HUDEP-2 (cell line): ENCODE data around the gene FBF1.
A peak's percentile ranks its signal among the peaks of the same experiment; 100 is the strongest.

Experiments
- DNase-seq, 76 experiments: peaks; one replicate each; lab custom pipeline; 2025; ENCODE audit not compliant: unreplicated experiment in 76 of 76; lab: John Stamatoyannopoulos, UW

Gene FBF1

DNA sequence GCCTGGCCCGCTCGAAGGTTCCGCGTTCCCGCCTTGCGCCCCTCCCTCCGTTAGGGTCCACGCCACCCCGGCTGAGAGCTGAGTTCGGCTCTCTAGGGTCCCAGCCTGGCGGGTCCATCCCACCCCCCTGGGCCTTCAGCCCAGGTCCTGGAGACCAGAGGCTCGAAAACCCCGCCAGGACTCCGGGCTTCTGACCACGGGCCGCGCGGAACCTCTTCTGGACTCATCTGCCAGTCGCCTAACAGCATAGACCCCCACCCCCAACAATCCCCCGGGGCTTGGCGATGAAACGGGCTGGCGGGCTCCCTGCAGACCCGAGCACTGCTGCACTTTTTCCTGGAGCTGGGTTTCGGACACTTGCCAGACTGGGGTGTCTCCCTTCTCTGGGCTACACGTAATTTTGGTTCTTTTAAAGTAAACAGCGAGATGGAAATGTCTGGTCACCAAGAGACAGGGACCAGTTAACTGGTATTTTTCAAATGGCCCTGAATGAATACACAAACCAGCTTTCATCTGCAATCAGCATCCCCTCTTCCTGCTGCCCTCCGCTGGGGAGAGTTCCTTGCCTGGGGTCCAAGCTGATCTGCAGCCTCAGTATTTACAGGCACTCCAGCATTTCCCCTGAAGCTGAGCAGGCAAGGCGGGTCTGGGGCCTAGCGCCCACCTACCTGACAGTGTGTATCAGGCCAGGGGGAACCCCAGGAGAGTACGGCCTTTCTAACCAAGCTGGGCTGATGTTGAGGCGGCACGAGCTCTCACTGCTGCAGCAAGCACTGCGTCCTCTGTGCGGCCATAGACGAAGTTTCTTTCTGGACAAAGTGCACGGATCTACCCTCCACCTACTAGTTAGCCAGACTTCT is 43.5 kb downstream of the FBF1 start:
- no peak for DNase-seq

DNA sequence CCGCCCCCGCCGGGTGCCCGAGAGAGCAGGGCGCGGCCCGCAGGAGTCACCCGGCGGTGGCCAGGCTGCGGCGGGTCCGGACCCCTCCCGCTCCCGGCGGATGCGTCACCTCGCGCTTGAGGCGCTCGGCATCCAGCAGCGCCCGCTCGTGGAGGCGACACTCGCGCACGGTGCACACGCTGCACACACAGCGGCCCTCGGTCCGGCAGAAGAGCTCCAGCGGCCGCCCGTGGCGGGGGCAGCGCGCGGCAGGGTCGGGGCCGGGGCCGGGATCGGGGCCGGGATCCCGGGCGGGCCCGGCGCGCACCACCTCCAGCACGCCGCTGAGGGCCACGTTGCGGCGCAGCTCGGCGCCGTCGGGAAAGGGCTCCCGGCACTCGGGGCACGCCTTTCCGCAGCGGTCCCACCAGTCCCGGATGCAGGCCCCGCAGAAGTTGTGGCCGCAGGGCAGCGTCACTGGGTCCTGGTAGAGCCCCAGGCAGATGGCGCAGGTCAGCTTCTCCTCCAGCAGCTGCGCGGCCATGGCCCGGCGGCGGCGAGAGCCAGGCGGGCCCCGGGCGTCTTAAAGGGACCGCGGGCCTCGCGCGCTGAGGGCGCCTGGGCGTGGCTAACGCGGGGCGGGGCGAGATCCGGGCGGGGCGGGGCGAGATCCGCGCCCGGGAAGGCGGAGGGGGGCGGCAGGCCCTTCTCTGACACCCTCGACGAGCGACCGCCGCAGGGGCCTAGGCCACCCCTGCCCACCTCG is 44.3 kb downstream of the FBF1 start, which contains the start of gene TRIM65:
Gene TRIM65, minus strand, starts transcription at position 537 of the 745 bp plus-strand sequence. Its CDS starts 14 bp downstream, at position 523.
- peak in 69 of 76 experiments; percentile 14 to 83 (median 63) for DNase-seq

DNA sequence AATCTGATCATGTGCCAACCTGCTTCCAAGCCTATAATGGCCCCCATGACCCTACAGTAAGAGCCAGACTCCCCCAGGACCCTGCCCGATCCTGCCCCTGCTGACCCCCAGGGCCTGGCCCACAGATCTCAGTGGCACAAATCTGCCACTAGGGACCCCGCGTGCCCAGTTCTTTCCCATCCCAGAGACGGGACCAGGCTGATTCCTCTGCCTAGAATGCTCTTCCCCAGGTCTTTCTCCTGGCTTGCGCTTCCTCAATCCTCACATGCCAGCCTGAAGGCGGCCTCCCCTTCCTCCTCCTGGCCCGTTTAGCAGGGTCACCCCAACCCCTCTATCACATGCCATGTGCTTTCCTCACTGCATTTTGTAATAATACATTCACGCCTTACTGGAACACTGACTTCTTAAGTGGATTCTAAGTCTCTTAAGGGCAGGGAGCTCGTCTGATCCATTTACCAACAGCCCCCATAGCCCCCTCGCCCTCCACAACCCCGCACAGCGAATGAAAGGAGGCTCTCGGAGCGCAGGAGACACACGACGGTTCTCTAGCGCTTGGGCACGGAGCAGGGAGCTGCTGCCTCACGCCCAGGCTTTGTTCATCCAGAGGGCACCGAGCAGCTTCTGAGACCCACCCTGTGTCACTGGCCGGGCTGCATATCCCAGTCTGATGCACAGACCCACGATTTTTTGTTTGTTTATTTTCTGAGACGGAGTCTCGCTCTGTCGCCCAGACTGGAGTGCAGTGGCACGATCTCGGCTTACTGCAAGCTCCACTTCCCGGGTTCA is 45.3 kb downstream of the FBF1 start:
- peak in 5 of 76 experiments; percentile 16 to 25 (median 19) for DNase-seq

DNA sequence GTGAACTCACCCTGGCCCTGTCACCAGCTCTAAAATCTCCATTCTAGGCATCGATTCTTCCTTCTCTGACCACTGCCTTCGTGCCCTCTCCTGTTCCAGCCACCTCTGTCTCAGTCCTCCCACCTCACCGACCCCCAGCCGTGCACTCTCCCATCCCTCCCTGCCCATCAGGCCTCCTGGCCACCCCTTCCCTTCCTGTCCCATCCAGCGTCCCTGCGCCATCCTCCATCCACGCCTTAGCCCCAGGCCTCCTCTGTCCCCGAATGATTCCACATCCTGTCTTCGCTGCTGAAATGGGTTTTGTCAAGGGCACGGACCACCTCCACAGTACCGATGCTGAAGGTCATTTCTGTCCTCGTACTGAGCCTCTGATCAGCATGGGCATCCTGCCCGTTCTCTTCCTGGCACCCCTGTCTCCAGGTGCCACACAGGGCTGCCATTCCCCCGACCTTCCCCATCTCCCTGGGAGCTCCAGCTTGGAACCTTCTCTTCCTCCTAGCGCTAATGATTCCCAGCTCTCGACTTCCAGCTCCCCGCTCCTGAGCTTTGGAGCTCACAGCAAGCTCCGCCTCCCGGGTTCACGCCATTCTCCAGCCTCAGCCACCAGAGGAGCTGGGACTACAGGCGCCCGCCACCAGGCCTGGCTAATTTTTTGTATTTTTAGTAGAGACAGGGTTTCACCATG is 46.7 kb downstream of the FBF1 start:
- DNase-seq = no peak

DNA sequence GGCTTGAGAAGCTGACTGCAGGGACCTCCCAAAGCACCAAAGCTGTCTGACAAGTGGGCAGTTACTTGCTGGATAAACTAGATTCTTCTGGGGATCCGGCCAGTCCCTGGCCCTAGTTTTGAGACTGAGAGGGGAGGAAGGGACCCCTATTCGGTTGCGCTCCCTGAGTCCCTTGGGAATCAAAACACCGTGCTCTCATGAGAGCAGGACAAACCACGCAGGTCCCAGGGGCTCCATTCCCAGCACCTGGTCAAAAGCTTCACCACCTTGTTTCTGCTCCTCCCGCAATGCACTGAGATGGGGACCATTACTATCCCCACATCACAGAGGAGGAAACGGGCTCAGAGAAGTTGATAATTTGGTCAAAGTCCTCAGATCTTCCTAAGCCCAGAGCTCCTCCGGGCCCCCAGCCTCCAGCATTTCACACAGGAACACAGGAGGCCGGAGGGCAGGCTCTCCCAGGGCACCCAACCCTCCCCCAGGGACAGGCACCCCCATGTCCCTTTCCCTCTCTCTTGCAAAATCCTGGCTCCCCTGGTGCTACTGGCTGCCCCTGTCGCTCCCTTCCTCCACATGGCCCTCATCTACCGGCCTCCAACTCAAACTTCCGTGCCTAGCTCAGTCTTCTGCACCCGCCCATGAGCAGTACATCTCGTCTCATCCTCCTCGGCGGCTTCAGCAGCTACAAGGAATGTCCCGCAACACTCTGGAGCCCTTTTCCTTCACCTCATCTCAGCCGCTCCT is 47.4 kb downstream of the FBF1 start:
- no peak for DNase-seq

DNA sequence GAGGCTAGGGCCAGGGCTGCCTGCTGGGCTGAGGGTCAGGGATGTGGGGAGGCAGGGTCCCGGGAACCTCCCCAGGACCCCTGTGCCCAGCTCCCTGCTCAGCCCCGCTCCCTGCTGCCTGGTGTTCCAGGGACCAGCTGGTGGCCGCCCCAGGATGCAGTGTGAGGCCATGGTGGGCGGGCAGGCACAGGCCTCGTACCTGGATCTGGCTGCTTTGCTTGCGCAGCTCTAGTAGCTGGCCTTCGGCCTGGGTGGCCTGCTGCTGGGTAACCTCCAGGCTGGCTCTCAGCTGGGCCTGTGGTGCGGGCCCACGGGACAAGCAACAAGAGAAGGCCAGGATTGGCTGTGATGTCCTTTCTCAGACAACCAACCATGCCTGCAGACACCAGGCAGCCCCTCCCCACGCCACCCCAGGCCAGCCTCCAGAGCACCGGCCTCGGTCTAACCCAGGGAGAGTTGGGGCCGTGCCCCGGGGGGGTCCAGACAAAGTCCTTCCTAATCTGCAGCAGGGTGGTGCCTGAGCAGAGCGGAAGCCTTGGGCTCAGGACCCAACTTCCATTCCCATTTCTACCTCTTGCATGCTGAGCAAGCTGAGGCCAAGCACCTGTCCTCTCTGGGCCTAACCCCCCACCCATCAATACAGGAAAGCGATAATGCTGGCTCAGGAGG is 48.2 kb downstream of the FBF1 start:
- DNase-seq = no peak

DNA sequence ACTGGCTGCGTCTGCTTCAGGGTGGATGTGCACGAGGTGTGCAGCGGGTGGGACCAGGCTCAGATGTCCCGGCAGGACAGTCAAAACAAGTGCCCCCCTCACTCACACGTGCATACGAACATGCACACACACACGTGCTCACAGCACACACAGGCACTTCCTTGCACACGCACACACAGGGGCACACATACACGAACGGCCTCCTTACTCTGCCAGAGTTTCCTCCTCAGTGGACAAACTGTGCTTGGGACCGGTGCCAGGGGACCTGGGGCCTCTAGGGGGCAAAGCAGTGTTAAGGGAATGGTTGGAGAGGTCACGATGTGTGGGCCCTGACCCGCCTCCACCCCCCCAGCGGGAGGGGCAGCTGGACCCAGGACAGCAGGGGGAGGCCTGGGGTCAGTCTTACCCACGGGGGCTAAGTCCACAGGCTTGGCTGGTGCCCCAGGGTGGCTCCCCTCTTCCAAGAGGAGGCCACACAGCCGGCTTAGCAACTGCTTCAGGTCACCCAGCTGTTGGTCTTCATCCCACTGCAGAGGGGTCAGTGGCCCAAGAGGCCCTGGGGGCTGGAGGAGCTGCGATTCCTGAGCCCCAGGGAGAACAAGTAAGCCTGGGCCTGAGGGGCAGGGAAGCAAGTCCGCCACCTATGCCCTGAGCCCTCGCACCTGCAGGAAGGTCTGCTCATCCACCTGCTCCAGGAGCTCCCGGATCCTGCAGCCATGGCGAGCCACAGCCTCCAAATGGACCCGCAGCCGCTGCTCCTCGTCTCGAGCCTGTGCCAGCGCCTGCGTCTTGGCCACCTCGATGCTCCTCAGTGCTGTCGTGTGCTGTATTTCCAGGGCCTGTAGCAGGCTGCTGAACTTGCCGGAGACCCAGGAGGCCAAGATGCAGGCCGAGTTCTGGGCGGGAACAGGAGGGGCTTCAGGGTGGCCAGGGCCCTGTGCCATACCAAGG is 49.0 kb downstream of the FBF1 start:
- DNase-seq = no peak

DNA sequence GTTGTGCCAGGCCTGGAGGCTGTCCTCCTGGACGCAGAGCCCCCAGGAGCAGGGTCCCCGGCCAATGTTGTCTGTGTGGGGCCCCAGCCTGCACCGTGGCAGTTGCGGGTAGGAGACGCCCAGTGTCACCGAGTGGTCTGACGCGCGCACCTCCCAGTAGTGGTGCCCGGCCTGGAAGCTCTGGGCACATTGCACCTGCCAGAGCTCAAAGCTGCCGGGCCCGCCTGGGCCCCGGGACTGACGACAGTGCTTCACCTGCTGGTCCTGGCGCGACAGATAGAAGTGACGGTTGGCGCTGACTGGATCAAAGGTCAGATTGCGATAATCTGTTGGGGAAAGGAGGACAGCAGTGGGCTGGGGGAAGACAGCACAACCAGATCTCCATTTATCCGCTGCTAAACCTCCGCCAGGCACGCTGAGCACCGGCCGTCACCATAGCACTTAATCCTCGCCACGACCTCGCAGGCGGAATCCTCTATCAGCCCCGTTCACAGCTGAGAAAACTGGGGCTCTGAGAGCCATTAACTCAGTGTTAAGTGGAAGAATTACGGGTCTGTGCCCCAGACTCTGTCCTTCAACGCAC is 49.7 kb downstream of the FBF1 start:
- no peak for DNase-seq

DNA sequence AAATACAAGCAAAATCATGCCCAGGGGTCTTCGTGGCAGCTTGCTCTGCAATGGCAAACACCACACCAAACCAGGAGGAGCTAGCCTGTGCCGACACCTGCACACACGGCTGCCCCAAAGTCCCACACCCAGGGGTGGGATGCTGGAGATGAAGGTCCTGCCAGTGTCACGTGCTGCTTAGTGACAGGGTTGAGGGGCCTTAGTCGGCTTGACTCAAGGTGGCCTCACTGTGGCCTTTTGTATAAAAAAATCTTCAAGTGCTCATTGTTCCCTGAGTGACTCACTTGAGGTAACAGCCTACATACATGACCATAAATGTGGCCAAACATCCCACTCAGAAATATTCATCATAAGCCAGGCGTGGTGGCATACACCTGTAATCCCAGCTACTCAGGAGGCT is 51.4 kb downstream of the FBF1 start:
- no peak for DNase-seq

DNA sequence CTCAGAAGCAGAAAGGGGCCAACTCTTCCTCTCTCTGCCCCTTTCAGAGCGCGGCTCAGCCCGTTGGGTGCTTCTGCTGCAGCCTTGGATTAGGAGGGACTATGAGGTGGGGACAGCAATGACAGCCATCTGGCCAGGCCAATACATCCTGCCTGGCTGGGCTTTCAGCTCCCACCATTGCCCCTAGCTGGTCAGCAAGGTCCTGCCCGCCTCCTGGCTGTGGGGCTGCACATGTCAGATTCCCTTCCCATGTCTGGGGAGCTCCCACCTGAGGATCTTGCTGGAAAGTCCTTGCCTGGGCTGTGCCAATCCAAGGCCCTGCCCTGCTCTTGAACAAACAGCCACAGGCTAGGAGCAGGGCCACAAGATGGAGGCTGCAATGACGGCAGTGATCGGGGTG is 52.4 kb downstream of the FBF1 start:
- no peak for DNase-seq

DNA sequence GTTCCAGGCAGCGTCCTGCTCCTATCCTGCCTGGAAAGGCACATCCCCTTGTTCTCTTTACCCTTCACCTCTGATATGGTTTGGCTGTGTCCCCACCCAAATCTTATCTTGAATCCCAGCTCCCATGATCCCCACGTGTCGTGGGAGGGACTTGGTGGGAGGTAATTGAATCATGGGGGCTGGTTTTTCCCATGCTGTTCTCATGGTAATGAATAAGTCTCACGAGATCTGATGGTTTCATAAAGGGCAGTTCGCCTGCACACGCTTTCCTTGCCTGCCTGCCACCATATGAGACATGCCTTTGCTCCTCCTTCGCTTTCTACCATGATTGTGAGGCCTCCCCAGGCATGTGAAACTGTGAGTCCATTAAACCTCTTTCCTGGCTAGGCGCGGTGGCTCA is 55.0 kb downstream of the FBF1 start:
- peak in 8 of 76 experiments; percentile 15 to 37 (median 26) for DNase-seq

DNA sequence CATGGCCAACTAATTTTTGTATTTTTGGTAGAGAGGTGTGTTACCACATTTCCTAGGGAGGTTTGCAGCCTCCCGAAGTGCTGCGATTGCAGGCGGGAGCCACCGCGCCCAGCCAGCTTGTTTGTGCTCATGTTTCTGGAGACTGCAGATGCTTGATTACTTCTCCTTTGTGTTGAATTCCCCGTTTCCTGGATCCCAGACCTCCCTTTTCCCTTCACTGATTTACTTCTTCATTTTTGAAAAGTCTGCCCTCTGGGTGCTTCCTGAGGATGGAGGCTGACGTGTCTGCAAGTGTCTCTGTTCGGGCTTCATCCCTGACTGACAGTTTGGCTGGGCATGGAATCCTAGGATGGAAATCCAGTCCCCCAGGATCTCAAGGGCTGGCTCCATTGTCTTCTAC is 55.4 kb downstream of the FBF1 start:
- no peak for DNase-seq

DNA sequence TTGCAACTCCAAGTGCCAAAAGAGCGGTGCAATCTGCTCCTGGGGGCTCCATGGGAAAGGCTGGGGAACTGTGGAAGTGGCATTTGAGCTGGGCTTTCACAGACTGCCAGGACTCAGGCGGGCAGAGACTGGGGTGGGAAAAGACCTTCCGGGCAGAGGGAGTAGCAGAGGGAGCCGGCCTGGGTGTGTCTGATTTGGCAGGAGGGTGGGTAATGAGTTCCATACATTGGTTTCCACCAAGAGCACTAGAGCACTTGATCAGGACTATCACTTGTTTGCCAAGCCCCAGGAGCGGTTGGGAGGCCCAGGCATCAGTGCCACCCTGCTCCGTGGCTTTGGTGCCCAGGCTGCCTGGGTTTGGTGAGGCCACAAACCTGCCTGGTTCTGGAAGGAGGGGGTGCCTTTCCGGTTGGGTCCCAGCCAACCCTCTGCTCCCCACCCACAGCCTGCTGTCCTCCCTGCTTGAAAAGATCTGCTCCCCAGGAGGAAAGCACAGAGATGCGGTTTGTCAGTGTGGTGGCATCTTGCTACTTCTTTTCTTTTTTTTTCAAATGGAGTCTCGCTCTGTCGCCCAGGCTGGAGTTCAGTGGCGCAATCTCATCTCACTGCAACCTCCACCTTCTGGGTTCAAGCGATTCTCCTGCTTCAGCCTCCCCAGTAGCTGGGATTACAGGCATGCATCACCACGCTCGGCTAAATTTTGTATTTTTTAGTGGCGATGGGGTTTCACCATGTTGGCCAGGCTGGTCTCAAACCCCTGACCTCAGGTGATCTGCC is 59.0 kb downstream of the FBF1 start:
- peak in 3 of 76 experiments; percentile 8 to 29 (median 26) for DNase-seq

DNA sequence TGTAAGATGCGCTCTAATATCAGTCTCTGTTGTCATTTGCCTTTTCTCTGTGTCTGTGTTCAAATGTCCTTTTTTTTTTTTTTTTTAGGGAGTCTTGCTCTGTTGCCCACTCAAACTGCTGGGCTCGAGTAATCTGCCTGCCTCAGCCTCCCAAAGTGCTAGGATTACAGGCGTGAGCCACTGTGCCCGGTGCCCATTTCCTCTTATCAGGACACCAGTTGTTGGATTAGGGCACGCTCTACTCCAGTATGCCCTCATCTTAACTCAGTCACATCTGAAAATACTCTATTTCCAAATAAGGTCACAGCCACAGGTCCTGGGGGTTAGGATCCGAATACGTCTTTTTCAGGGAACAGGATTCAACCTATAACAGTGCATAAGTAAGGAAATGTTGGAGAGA is 60.6 kb downstream of the FBF1 start:
- peak in 6 of 76 experiments; percentile 13 to 32 (median 24) for DNase-seq

DNA sequence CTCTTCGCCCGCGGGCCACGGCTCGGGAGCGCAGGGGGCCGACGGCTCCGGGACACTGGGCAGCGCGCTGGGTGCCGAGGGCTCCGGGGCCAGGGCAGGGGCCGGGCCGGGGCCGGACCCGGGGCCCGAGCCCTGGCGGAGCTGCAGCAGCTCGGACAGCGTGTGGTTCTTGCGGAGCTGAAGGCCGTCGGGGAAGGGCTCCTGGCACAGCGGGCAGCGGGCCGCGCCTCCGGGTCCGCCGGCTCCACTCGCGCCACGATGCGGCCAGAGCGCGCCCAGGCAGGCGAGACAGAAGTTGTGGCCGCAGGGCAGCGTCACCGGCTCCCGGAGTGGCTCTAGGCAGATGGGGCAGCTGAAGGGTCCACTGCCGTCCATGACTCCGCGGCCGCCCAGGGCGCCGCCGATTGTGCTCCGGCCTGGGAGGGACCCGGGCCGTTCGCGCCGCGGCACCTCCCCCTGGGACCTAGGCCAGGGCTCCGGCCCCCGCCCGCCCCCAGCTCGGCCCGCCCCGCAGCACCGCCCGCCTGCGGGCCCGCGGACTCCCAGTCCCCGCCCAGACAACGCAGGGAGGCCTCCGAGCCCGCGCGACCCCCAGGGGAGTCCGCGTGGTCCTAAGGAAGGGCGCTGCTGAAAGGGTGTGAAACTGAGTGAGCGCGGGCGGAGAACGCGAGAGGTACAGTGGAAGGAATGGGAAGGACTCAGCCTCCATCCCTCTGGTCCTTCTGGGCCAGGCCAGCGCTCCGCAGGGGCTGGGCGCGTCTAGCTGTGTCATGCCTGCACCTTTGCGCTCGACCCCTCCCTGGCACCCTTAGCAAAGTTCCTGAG is 62.5 kb downstream of the FBF1 start, which contains the start of gene TRIM47:
Gene TRIM47, minus strand, starts transcription at position 408 of the 825 bp plus-strand sequence. Its CDS starts 33 bp downstream, at position 375.
- DNase-seq = peak in 9 of 76 experiments; percentile 22 to 46 (median 33)

DNA sequence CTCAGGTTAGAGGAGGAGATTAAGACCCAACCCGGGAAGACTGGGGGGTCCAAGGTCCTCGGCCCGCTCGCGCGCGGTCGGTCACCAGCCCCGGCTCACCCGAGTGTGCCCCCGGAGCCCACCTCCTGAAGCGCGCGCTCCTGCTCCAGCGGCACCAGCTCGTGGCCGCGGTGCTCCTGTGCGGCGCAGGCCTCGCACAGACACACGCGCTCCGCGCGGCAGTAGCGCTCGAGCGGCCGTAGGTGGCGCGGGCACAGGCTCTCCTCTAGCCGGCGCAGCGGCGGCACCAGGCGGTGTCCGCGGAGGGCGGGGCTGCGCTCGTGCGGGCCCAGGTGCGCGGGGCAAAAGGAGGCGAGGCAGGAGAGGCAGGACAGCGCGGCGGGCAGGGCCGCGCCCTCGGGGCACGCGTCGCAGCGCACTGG is 63.1 kb downstream of the FBF1 start:
- DNase-seq = peak in 51 of 76 experiments; percentile 9 to 72 (median 47)
